Common myeloid progenitor, CD34-positive (primary cell): ENCODE data around the gene PPP1R14D.

Experiments
- CTCF ChIA-PET: fragments of 350-600 bp; sonication (Branson Sonifier 250); formaldehyde crosslinking; loops from one replicate; lab custom pipeline; 2021; ENCODE audit warnings: antibody characterized with exemption; lab: Charles Lee
- POLR2A ChIA-PET: fragments of 350-600 bp; sonication (Branson Sonifier 250); formaldehyde crosslinking; loops from one replicate; lab custom pipeline; 2021; ENCODE audit warnings: antibody characterized with exemption; lab: Charles Lee
- DNase-seq, 3 donors: peaks; one replicate each; pipeline versions ENCODE4 v3.0.0 to v3.0.0-alpha.2; 2013
- H3K27ac ChIP-seq, 2 experiments: 1 replicate in 1 of 2; 2 replicates in 1 of 2; pipeline ENCODE4 v1.7.0; 2013; ENCODE audit warnings: inconsistent platforms in 2 of 2, low read length in 2 of 2, mild to moderate bottlenecking in 2 of 2, low read depth in 1 of 2, moderate library complexity in 1 of 2; ENCODE audit not compliant: severe bottlenecking in 2 of 2, insufficient read depth in 1 of 2, poor library complexity in 1 of 2
- H3K27me3 ChIP-seq, 5 experiments: replicated peaks in 2 of 5; 1 replicate in 3 of 5; 2 replicates in 2 of 5; pipeline versions ENCODE4 v1.6.1 to v1.7.0; 2013; ENCODE audit warnings: low read length in 4 of 5, mild to moderate bottlenecking in 2 of 5, moderate library complexity in 2 of 5, inconsistent platforms in 1 of 5; ENCODE audit not compliant: insufficient read depth in 5 of 5, control insufficient read depth in 4 of 5
- H3K36me3 ChIP-seq, 4 experiments: 1 replicate in 2 of 4; 2 replicates in 2 of 4; pipeline versions ENCODE4 v1.6.1 to v1.7.0; 2013; ENCODE audit warnings: low read length in 3 of 4, control low read depth in 1 of 4, mild to moderate bottlenecking in 1 of 4; ENCODE audit not compliant: control insufficient read depth in 4 of 4, insufficient read depth in 4 of 4
- H3K4me1 ChIP-seq, 4 experiments: 1 replicate in 3 of 4; 2 replicates in 1 of 4; pipeline versions ENCODE4 v1.6.1 to v1.7.1; 2013; ENCODE audit warnings: low read length in 3 of 4, mild to moderate bottlenecking in 3 of 4, control low read depth in 1 of 4, inconsistent platforms in 1 of 4, moderate library complexity in 1 of 4; ENCODE audit not compliant: control insufficient read depth in 4 of 4, insufficient read depth in 4 of 4; ENCODE audit errors: control extremely low read depth in 1 of 4
- H3K4me3 ChIP-seq, 7 experiments: 1 replicate in 4 of 7; 2 replicates in 3 of 7; pipeline versions ENCODE4 v1.5.1 to v1.7.0; 2013; ENCODE audit warnings: mild to moderate bottlenecking in 7 of 7, low read length in 6 of 7, moderate library complexity in 6 of 7, inconsistent platforms in 2 of 7, low read depth in 2 of 7, control low read depth in 1 of 7; ENCODE audit not compliant: insufficient read depth in 4 of 7, control insufficient read depth in 1 of 7; ENCODE audit errors: extremely low read depth in 1 of 7
- H3K9me3 ChIP-seq, 5 experiments: 1 replicate in 4 of 5; 2 replicates in 1 of 5; pipeline versions ENCODE4 v1.6.1 to v1.7.1; 2013; ENCODE audit warnings: low read length in 4 of 5, mild to moderate bottlenecking in 2 of 5, inconsistent platforms in 1 of 5, low read depth in 1 of 5, moderate library complexity in 1 of 5; ENCODE audit not compliant: control insufficient read depth in 4 of 5, insufficient read depth in 2 of 5; ENCODE audit errors: control extremely low read depth in 1 of 5
- WGBS: methylation state at CpG from one replicate; pipeline ENCODE4 v1.1.5; 2013; ENCODE audit not compliant: insufficient coverage; 5-methylcytosine and 5-hydroxymethylcytosine counted together

Gene PPP1R14D

GRCh38 chr15:40859206-40859851, 30.8 kb upstream of the PPP1R14D start:
- no peaks in the 10 kb centered on the region for H3K9me3 ChIP-seq
- CTCF ChIA-PET = interaction anchor here (0.6 to 12.1 kb wide), 17 partner anchors 10 to 336 kb away, joined by 3 to 231 read pairs (median 4); partner anchors contain the start of genes SPINT1 and VPS18
- H3K27ac ChIP-seq = no peak overlapping the region
- peak; percentile 83 to 92 (median 88) for DNase-seq
- no peaks in the 10 kb centered on the region for H3K27me3 ChIP-seq
- H3K4me1 ChIP-seq = peaks cover 0 to 10% (median 4%) of the 10 kb centered on the region in 4 experiments
- WGBS = 58% methylated on average over 14 of the region's 18 CpGs
- H3K4me3 ChIP-seq = peak overlapping the region in 1 of 7 experiments; percentile 28
- peaks cover 3 to 26% (median 9%) of the 10 kb centered on the region in 4 experiments for H3K36me3 ChIP-seq
- POLR2A ChIA-PET = interaction anchor here (0.6 to 2.7 kb wide), 3 partner anchors 35 to 387 kb away, joined by 3 to 9 read pairs (median 4); partner anchors contain the start of gene VPS18

DNA sequence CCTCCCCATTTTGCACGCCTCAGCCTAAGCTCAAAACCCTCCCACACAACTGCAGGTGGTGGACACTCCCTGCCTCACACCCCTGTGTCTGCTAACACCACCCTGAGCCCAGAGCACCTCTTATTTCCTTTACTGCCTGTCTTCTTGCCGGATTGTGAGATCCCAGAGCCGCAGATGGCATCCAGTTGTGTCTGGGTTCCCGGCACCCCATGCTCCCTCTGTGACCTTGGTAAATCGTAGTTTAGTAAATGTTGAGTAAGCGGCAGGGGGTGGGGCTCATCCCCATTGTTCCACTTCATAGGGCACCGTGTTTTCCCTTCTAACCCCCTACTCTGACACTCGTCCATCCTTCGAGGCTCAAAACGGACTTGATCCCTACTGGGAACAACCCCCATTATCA, 30.2 kb upstream of the PPP1R14D start:
- ChIA-PET POLR2A (interaction anchor here (0.6 to 2.7 kb wide), 4 partner anchors 20 to 388 kb away, joined by 3 to 9 read pairs (median 4); partner anchors contain the start of gene VPS18), CTCF (interaction anchor here (0.6 to 12.1 kb wide), 21 partner anchors 9 to 331 kb away, joined by 3 to 231 read pairs (median 6); partner anchors contain the start of genes PPP1R14D, SPINT1 and VPS18)
- H3K4me1 ChIP-seq = peaks cover 0 to 10% (median 4%) of the 10 kb centered on the region in 4 experiments
- no peak overlapping the region for H3K4me3 ChIP-seq
- no peak for DNase-seq
- 89% methylated on average over 7 of the region's 10 CpGs for WGBS
- no peaks in the 10 kb centered on the region for H3K27me3 ChIP-seq
- no peaks in the 10 kb centered on the region for H3K9me3 ChIP-seq
- no peak overlapping the region for H3K27ac ChIP-seq
- peaks cover 3 to 31% (median 9%) of the 10 kb centered on the region in 4 experiments for H3K36me3 ChIP-seq

- Histone ChIP-seq H3K36me3 (peaks cover 6 to 40% (median 16%) of the 10 kb centered on the region in 4 experiments), H3K27me3 (no peaks in the 10 kb centered on the region), H3K4me3 (no peak overlapping the region), H3K27ac (no peak overlapping the region), H3K4me1 (peaks cover 0 to 10% (median 4%) of the 10 kb centered on the region in 4 experiments), H3K9me3 (no peaks in the 10 kb centered on the region)
- CTCF ChIA-PET = interaction anchor here (0.6 to 12.1 kb wide), 23 partner anchors 8 to 328 kb away, joined by 3 to 231 read pairs (median 6); partner anchors contain the start of genes PPP1R14D, RAD51, SPINT1 and VPS18
- peak; percentile 59 to 80 (median 73) for DNase-seq
- POLR2A ChIA-PET = interaction anchor here (0.6 to 2.7 kb wide), 3 partner anchors 21 to 196 kb away, joined by 3 to 9 read pairs (median 4); partner anchors contain the start of gene VPS18
- 43% methylated on average over 11 of the region's 15 CpGs for WGBS
Observed at GRCh38 chr15:40857601-40858341, 29.3 kb upstream of the PPP1R14D start.

- POLR2A ChIA-PET = interaction anchor here (2.7 kb wide), 1 partner anchor 37 kb away, joined by 9 read pairs; the partner anchor contains the start of gene VPS18
- WGBS = 87% methylated on average over 3 of the region's 8 CpGs
Observed at GRCh38 chr15:40856746-40857145, 28.2 kb upstream of the PPP1R14D start.

DNA sequence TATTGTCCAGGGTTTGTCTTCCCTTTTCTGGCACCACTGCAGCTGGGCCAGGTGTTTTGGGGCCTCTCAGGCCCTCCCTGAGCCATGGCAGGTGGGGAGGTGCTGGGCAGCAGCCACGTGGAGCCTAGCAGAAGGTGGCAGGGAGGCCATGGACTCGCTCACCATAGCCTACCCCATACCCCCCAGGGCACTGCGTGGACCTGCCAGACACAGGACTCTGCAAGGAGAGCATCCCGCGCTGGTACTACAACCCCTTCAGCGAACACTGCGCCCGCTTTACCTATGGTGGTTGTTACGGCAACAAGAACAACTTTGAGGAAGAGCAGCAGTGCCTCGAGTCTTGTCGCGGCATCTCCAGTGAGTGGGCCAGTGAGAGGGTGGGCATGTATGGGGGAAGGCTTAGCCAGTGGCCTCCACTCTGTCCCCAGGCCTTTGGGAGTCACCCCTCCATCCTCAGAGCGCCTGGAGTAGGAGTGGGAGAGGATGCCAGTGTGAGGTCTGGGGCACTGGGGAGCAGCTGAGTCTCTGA, 27.3 kb upstream of the PPP1R14D start:
- Histone ChIP-seq H3K4me3 (no peak overlapping the region), H3K36me3 (peaks cover 6 to 43% (median 16%) of the 10 kb centered on the region in 4 experiments), H3K9me3 (no peaks in the 10 kb centered on the region), H3K4me1 (peaks cover 0 to 4% (median 3%) of the 10 kb centered on the region in 4 experiments), H3K27ac (no peak overlapping the region), H3K27me3 (no peaks in the 10 kb centered on the region)
- ChIA-PET CTCF (interaction anchor here (1.0 to 12.1 kb wide), 4 partner anchors 9 to 45 kb away, joined by 4 to 231 read pairs (median 42); partner anchors contain the start of genes SPINT1 and VPS18), POLR2A (no interaction called here)
- DNase-seq = no peak
- 69% methylated on average over 4 of the region's 13 CpGs for WGBS

More at GRCh38 chr15:40856746-40857145, 28.2 kb upstream of the PPP1R14D start:
- no peak overlapping the region for H3K4me3 ChIP-seq
- H3K36me3 ChIP-seq = peaks cover 6 to 40% (median 16%) of the 10 kb centered on the region in 4 experiments
- DNase-seq = no peak
- CTCF ChIA-PET = interaction anchor here (1.0 to 12.1 kb wide), 19 partner anchors 7 to 329 kb away, joined by 3 to 231 read pairs (median 6); partner anchors contain the start of genes PPP1R14D, SPINT1 and VPS18
- no peak overlapping the region for H3K27ac ChIP-seq
- H3K4me1 ChIP-seq = peaks cover 0 to 6% (median 4%) of the 10 kb centered on the region in 4 experiments
- H3K9me3 ChIP-seq = no peaks in the 10 kb centered on the region
- no peaks in the 10 kb centered on the region for H3K27me3 ChIP-seq

GRCh38 chr15:40854161-40854560, 25.7 kb upstream of the PPP1R14D start:
- no peaks in the 10 kb centered on the region for H3K9me3 ChIP-seq

More at GRCh38 chr15:40854161-40854560, 25.7 kb upstream of the PPP1R14D start:
- POLR2A ChIA-PET = no interaction called here
- Histone ChIP-seq H3K27me3 (no peaks in the 10 kb centered on the region), H3K36me3 (peaks cover 6 to 48% (median 18%) of the 10 kb centered on the region in 4 experiments), H3K27ac (no peak overlapping the region), H3K4me1 (peaks cover 0 to 3% (median under 1%) of the 10 kb centered on the region in 4 experiments), H3K4me3 (no peak overlapping the region)
- 95% methylated on average over 7 of the region's 10 CpGs for WGBS
- no peak for DNase-seq
- CTCF ChIA-PET = interaction anchor here (0.6 to 12.1 kb wide), 3 partner anchors 9 to 703 kb away, joined by 3 to 231 read pairs (median 78); partner anchors contain the start of genes SPINT1 and VPS18
